ENCODE data around the gene ROPN1B.

- TF ChIP-seq, protein P1, sequence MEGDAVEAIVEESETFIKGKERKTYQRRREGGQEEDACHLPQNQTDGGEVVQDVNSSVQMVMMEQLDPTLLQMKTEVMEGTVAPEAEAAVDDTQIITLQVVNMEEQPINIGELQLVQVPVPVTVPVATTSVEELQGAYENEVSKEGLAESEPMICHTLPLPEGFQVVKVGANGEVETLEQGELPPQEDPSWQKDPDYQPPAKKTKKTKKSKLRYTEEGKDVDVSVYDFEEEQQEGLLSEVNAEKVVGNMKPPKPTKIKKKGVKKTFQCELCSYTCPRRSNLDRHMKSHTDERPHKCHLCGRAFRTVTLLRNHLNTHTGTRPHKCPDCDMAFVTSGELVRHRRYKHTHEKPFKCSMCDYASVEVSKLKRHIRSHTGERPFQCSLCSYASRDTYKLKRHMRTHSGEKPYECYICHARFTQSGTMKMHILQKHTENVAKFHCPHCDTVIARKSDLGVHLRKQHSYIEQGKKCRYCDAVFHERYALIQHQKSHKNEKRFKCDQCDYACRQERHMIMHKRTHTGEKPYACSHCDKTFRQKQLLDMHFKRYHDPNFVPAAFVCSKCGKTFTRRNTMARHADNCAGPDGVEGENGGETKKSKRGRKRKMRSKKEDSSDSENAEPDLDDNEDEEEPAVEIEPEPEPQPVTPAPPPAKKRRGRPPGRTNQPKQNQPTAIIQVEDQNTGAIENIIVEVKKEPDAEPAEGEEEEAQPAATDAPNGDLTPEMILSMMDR (tag by site-specific recombination; IDR thresholded peaks at IDR 0.05) = no peak
- TF ChIP-seq ZNF221 (tag by site-specific recombination; IDR thresholded peaks at IDR 0.05; ENCODE audit: borderline replicate concordance) = no peak
- TF ChIP-seq, protein P2, sequence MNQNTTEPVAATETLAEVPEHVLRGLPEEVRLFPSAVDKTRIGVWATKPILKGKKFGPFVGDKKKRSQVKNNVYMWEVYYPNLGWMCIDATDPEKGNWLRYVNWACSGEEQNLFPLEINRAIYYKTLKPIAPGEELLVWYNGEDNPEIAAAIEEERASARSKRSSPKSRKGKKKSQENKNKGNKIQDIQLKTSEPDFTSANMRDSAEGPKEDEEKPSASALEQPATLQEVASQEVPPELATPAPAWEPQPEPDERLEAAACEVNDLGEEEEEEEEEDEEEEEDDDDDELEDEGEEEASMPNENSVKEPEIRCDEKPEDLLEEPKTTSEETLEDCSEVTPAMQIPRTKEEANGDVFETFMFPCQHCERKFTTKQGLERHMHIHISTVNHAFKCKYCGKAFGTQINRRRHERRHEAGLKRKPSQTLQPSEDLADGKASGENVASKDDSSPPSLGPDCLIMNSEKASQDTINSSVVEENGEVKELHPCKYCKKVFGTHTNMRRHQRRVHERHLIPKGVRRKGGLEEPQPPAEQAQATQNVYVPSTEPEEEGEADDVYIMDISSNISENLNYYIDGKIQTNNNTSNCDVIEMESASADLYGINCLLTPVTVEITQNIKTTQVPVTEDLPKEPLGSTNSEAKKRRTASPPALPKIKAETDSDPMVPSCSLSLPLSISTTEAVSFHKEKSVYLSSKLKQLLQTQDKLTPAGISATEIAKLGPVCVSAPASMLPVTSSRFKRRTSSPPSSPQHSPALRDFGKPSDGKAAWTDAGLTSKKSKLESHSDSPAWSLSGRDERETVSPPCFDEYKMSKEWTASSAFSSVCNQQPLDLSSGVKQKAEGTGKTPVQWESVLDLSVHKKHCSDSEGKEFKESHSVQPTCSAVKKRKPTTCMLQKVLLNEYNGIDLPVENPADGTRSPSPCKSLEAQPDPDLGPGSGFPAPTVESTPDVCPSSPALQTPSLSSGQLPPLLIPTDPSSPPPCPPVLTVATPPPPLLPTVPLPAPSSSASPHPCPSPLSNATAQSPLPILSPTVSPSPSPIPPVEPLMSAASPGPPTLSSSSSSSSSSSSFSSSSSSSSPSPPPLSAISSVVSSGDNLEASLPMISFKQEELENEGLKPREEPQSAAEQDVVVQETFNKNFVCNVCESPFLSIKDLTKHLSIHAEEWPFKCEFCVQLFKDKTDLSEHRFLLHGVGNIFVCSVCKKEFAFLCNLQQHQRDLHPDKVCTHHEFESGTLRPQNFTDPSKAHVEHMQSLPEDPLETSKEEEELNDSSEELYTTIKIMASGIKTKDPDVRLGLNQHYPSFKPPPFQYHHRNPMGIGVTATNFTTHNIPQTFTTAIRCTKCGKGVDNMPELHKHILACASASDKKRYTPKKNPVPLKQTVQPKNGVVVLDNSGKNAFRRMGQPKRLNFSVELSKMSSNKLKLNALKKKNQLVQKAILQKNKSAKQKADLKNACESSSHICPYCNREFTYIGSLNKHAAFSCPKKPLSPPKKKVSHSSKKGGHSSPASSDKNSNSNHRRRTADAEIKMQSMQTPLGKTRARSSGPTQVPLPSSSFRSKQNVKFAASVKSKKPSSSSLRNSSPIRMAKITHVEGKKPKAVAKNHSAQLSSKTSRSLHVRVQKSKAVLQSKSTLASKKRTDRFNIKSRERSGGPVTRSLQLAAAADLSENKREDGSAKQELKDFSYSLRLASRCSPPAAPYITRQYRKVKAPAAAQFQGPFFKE (tag by site-specific recombination; IDR thresholded peaks at IDR 0.05; ENCODE audit: borderline replicate concordance) = no peak
Observed at GRCh38 chr3:126022741-126023359, 53.9 kb downstream of the ROPN1B start.

Measured in HEK293 (cell line).